Heart left ventricle (tissue), 13 donors: ENCODE measurements around the gene ARHGEF37.

ENCODE experiments used
- POLR2A ChIP-seq, 2 donors: fragments of 450-650 bp; IDR thresholded peaks; one replicate each; pipeline ENCODE4 v1.6.1; 2017; ENCODE audit warnings: antibody characterized with exemption in 2 of 2, mild to moderate bottlenecking in 2 of 2, moderate library complexity in 2 of 2
- TF ChIP-seq, protein P1 (sequence below), 12 donors: fragments of 200-600 bp; sonication (generic) in 4 of 12; IDR thresholded peaks; one replicate each; pipeline versions ENCODE4 v1.5.0 to v1.8.0; 2018 to 2022; ENCODE audit warnings: antibody characterized with exemption in 12 of 12, mild to moderate bottlenecking in 5 of 12
- donor health status: ischemic (EF 13 %, LVEDD 7.1; RV severe dilation, severe dysfunction).
- donor health status: DM: no; HTN: yes; CAD: no.
- donor health status: DM: no; HTN: no; CAD: no.
- donor health status: ischemic (EF 25% LVEDD 6.9; RV normal size, moderate dysfunction).
- donor health status: ischemic (EF 25% LVEDD 5.7; RV mildly dilated, moderate dysfunction).
- donor health status: ischemic (EF 35%, LVEDD 5.7; RV mildly dilated, moderate dysfunction).
- donor health status: nonischemic (EF 11% LVEDD 7.7; RV severe dilation, severe dysfunction).
- donor health status: DM: yes; HTN: yes; CAD: no.
- donor health status: PGD.
- donor health status: ischemic (EF 29% LVEDD 5.4; RV normal size, mild dysfunction).
- donor health status: nonischemic (EF 23%, LVEDD 6.1; RV moderate dilation, normal function).

DNA sequence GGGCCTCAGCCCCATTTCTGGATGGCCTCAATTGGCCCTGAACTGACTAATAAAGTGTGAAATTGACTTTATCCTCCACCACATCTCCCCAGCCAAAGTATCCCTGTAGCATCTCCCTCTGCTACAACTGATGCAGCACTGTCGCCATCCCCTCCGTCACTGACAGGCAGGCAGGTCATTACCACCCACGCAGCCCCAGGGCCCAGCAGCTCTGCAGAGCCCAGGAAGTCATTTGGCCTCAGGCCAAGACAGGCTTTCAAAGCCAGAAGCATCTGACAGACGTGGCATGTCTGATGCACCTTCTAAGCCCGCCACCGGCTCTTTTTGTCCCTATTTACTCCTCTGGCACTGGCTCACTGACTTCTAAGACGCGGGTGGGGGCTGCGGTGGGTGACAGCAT, 65.3 kb downstream of the ARHGEF37 start:
- TF ChIP-seq, protein P1, sequence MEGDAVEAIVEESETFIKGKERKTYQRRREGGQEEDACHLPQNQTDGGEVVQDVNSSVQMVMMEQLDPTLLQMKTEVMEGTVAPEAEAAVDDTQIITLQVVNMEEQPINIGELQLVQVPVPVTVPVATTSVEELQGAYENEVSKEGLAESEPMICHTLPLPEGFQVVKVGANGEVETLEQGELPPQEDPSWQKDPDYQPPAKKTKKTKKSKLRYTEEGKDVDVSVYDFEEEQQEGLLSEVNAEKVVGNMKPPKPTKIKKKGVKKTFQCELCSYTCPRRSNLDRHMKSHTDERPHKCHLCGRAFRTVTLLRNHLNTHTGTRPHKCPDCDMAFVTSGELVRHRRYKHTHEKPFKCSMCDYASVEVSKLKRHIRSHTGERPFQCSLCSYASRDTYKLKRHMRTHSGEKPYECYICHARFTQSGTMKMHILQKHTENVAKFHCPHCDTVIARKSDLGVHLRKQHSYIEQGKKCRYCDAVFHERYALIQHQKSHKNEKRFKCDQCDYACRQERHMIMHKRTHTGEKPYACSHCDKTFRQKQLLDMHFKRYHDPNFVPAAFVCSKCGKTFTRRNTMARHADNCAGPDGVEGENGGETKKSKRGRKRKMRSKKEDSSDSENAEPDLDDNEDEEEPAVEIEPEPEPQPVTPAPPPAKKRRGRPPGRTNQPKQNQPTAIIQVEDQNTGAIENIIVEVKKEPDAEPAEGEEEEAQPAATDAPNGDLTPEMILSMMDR (IDR thresholded peaks at IDR 0.05) = no peak
- no peak for TF ChIP-seq POLR2A (IDR thresholded peaks at IDR 0.05)
